Measurements from ENCODE around the gene ZNF391.

The ZNF391 gene

DNA sequence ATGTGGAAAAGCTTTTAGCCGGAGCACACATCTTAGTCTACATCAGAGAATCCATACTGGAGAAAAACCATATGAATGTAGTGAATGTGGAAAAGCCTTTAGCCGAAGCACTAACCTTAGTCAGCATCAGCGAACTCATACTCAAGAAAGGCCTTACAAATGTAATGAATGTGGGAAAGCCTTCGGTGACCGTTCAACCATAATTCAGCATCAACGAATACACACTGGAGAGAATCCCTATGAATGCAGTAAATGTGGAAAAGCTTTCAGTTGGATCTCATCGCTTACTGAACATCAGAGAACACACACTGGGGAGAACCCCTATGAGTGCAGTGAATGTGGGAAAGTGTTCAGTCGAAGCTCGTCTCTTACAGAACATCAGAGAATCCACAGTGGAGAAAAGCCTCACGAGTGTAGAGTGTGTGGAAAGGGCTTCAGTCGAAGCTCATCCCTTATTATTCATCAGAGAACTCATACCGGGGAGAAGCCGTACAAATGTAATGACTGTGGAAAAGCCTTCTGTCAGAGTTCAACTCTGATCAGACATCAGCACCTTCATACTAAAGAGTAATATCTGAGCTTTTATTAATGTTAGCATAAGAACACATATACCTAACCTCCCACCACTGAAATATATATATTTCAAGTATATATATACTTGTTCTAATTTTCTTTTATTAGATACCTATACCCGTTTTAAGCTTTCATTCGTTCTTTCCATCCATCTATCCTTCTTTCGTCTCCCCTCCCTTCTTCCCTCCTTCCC is 12.5 kb downstream of the ZNF391 start:
- no peak overlapping the region for H3K4me3 ChIP-seq (ENCODE audit: low read depth, low read length)
- no peak for DNase-seq (ENCODE audit: low read depth)
- TF ChIP-seq, protein P1, sequence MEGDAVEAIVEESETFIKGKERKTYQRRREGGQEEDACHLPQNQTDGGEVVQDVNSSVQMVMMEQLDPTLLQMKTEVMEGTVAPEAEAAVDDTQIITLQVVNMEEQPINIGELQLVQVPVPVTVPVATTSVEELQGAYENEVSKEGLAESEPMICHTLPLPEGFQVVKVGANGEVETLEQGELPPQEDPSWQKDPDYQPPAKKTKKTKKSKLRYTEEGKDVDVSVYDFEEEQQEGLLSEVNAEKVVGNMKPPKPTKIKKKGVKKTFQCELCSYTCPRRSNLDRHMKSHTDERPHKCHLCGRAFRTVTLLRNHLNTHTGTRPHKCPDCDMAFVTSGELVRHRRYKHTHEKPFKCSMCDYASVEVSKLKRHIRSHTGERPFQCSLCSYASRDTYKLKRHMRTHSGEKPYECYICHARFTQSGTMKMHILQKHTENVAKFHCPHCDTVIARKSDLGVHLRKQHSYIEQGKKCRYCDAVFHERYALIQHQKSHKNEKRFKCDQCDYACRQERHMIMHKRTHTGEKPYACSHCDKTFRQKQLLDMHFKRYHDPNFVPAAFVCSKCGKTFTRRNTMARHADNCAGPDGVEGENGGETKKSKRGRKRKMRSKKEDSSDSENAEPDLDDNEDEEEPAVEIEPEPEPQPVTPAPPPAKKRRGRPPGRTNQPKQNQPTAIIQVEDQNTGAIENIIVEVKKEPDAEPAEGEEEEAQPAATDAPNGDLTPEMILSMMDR (IDR thresholded peaks at IDR 0.05; ENCODE audit: insufficient read depth, low read depth, low read length, missing control alignments): no peak

DNA sequence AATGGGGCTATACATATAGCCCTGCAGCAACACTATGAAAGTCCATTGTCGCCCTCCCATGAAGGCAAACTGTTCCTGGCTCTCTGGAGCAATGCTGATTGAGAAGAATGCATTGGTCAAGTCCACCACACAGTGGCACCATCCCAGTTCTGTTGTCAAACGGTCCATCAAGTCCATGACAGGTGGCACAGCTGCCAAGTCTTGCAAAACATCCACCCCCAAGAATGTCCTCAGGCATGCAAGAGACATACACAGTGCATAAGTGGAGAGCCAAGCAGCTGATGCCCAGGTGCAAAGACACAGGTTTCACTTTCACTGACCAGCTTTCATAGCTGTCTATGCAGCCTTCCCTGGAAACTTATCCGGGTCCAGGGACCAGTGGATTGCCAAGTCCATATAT is 17.5 kb downstream of the ZNF391 start:
- no peak overlapping the region for H3K4me3 ChIP-seq (ENCODE audit: low read depth, low read length)
- TF ChIP-seq, protein P1 (IDR thresholded peaks at IDR 0.05; ENCODE audit: insufficient read depth, low read depth, low read length, missing control alignments): no peak
- no peak for DNase-seq (ENCODE audit: low read depth)

DNA sequence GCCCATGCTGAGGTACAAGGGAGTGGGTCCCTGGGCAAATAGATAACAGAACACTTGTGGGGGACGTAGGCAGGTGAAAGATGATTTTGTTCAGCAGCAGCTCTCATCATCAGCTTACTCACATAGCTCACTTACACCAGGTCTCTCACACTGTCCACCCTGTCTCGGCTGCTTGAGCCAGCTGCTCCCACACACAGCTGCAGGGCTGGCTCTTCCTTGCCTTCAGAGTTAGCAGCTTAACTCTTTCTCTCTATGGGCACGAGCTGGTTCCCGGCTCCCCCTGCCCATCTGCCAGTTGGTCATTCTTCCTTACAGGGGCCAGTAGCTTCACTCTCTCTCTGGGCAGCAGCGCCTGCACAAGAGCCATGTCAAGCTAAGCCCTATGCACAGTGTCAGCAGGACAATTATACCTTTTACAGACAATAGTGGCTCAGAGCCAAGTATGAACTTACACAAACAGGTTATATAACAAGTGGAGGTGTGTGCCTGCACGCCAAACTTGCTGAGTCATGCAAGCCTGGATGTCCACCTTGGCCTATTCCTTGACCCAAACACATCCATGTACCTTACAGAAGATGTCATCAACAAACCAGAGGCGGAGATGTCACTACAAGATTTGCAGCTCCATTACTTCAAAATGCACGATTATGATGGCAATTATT is 18.7 kb downstream of the ZNF391 start:
- TF ChIP-seq, protein P1 (IDR thresholded peaks at IDR 0.05; ENCODE audit: insufficient read depth, low read depth, low read length, missing control alignments): no peak
- DNase-seq (ENCODE audit: low read depth): no peak
- no peak overlapping the region for H3K4me3 ChIP-seq (ENCODE audit: low read depth, low read length)

DNA sequence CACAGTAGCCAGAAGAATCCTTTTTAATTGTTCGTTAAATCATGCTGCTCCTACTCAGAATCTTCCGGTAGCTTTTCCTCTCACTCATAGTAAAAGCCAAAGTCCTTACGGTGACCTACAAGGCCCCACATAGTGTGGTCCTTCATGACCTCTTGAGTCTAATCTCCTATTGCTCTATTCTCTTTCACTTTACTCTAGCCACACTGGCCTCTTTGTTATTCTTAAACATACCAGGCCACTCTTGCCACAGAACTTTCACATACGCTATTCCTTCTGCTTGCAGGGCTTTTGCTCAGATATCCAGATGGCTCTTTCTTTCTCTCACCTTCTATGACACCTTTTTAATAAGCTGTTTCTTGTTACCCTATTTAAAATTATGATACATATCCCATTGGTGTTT is 25.7 kb downstream of the ZNF391 start:
- TF ChIP-seq, protein P1 (IDR thresholded peaks at IDR 0.05; ENCODE audit: insufficient read depth, low read depth, low read length, missing control alignments): no peak
- no peak for DNase-seq (ENCODE audit: low read depth)
- H3K4me3 ChIP-seq (ENCODE audit: low read depth, low read length): no peak overlapping the region

DNA sequence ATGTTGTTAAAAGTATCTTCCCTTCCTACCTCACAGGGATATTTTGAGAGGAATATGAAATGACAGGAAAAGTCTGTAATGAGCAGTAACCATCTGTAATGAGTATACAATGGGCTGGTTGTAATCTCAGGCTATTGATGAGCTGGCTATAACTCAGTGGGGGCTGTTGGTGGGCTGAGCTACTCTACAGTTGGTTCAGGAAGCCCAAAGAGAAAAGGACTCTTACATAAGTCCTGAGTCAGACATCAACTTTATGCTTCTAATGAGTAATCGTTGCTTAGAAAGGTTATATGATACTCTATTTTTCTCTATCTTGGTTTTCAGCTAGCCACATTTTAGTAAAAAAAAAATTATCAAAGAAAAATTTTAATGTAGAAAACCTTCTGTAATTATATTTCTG is 26.4 kb downstream of the ZNF391 start:
- H3K4me3 ChIP-seq (ENCODE audit: low read depth, low read length): no peak overlapping the region
- no peak for DNase-seq (ENCODE audit: low read depth)
- TF ChIP-seq, protein P1 (IDR thresholded peaks at IDR 0.05; ENCODE audit: insufficient read depth, low read depth, low read length, missing control alignments): no peak

DNA sequence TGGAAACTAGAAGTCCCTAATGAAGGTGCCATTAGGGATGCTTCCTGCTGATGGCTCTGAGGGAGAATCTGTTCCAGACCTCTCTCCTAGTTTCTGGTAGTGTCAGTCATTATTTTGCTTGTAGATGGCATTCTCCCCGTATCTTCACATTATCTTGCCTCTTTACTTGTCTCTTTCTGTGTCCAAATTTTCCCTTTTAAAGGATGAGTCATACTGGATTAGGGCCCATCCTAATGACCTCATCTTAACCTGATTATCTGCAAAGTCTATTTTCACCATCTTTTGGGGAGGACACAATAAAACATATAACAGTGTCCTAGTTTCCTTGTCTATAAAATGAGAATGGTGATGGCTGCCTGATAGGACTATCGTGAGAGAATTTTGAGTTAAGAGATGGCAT is 27.3 kb downstream of the ZNF391 start:
- no peak overlapping the region for H3K4me3 ChIP-seq (ENCODE audit: low read depth, low read length)
- TF ChIP-seq, protein P1 (IDR thresholded peaks at IDR 0.05; ENCODE audit: insufficient read depth, low read depth, low read length, missing control alignments): no peak
- no peak for DNase-seq (ENCODE audit: low read depth)
